NCI-H187 treated with DMSO at 0.1 percent for 48 hours (cell line): Measurements from ENCODE around the gene GJD3.

Experiments used
- DNase-seq: peaks from one replicate; lab custom pipeline; 2025; lab: John Stamatoyannopoulos, UW

GJD3 gene

DNA sequence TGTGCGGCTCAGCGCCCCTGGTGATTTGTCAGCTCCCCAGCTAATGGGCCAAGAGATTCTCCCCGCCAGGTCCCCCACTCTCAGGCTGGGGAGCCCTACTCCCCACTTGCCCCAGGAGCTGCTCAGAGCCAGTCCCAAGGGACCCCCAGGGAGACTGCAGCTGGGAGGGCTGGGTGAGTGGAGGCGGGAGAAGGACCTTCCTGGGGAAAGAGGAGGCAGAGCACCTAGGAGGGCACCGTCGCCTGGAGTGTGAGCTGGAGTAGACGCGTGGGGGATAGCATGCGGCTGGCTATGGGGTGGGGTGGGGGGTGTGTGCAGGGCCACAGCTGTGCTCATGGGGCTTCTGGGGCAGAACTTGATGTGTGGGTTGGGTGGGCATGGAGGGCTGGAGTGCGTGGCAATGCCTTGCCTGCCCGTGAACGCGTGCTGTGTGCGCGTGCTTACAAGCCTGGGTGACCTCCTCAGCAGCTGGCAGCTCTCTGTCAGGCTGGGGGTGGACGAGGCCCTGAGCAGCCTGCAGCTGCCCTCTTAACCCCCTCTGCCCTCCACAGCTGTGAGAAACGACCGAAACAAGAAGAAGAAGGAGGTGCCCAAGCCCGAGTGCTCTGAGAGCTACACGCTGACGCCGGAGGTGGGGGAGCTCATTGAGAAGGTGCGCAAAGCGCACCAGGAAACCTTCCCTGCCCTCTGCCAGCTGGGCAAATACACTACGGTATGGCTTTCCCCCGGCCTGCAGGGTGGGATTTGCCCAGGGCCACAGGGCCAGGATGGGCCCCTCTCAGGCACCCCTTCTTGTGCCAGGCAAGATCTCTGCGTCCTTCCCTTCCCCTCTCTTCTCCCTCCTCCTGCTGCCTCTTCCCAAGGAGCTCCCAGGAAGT is 12.9 kb downstream of the GJD3 start:
- no peak for DNase-seq

DNA sequence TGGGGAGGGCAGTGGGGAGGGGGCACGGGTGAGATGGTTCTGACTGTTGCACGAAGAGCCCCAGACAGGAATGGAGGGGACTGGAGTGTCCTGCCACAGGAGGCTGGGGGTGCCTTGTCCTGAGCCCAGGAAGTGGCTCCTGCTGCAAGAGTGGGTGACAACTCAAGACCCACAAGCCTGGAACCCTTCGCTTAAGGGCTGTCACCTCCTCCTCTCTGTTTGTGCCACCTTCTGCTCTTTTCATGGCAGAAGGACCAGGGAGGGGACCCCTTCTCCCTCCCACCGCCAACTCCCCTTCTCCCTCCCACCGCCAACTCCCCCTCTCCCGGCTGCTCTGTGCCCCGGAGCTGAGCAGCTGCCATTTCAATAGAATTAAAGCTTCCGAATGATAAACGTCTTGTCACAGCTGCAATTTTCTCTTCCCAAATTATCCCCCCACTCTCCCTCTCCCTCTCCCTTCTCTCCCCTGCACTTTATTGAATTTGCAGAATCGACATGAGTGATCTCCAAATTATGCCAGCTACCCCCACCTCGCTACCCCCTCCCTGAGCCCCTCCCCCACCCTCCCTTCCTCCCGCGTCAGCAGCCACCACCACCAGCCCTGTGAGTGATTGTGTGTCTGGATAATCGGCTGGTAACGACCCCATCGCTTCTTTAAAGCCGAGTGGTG is 13.7 kb downstream of the GJD3 start:
- no peak for DNase-seq

DNA sequence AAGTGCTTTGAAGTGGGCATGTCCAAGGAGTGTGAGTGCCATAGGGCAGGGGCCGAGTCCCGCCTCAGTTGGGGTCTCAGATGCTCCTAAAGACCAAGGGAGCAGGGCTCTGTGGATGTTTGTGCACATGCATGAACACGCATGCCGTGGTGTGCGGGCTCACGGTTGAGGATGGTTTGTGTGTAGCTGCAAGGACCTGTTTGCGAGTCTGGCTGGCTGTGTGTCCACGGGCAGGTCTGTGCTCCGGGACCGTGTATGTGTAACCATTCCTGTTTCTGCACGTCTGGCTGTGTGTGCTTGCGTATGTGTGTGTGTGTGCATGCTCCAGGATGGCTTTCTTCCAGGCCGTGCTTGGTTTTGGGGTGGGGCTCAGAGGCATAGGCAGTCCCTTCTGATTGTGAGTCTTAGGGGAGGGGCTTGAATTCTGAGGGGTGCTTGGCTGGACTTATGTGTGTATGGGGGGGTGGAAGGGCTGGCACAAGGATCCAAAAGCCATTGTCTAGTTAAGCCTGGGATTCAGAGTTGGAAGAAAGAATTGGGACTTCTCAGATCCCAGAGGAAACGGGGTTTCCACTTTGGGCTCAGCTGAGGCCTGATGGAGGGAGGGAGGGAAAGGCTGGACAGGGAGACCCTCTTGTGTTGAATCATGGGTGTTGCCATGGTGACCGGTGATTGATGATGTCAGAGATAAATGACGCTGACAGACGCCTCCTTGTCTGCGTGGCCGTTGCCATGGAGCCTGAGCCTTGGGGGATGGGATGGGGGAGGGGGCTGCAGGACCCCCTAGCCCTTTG is 14.4 kb downstream of the GJD3 start:
- DNase-seq = no peak

DNA sequence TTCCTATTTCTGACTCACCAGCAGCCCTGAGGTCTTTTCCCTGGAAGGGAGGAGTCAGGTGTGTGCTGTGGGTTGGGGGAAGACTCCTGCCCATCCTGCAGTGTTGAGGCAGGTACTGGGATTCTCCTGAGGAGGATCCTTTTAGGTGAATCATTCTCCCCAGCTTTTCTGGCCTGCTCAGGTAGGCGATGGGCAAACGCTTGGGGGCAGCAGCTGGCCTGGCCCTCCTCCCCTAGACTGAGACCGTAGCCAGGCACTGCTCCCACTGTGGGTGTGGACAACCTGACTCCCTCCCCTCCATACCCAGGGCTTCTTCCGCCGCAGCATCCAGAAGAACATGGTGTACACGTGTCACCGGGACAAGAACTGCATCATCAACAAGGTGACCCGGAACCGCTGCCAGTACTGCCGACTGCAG is 15.1 kb downstream of the GJD3 start:
- no peak for DNase-seq

DNA sequence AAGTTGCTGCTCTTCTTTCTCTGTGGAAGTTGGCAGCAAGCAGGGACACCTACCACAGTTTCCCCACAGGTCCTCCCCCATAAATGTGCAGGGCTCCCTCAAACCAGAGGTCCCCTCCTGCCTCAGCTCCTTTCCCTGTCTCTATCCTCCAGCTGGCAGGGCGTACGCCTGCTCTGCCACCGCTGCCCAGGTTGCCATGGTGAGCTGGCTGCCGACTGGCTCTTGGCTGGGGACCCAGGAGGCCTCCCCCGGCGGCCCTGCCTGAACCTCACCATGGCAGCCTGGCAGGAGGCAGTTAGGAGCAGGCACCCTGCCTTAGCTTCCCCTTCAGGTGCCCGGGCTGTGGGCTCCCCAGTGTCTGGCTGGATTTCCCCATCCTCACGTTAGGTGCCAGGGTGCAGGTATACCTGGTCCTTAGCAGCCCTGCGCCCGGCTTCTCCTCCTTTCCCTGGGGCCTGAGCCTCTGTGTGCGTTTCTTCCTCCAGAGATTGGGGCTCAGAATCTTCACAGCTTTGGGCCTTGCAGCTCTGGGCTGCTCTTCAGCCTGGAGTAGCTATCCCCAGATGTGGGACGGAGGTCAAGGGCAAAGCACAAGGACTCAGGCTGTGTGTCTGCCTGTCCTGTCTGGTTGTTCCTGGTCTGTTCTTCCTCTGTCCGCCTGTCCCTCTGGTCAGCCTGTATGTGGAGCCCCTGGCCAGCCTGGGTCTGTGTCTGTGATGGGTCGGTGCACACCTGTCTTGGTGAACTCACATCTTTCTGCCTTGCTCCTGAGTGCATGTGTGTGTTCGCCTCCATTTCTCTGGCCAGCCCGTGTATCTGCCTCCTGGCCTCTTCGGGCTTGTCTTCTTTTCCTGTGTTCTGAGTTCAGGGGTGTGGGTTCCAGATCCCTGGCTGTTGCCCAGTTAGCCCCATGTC is 15.7 kb downstream of the GJD3 start:
- no peak for DNase-seq

DNA sequence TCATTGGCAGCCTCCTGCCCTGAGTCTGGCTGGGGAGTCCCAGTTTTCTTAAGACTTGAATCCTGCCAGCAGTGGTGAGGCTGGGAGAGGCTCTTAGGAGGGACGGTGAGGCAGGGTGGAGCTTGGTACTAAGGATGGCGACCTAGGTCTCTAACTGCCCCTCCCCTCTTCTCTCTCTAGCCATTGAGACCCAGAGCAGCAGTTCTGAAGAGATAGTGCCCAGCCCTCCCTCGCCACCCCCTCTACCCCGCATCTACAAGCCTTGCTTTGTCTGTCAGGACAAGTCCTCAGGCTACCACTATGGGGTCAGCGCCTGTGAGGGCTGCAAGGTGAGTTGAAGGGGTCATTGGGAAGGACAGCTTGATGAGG is 16.4 kb downstream of the GJD3 start:
- no peak for DNase-seq

DNA sequence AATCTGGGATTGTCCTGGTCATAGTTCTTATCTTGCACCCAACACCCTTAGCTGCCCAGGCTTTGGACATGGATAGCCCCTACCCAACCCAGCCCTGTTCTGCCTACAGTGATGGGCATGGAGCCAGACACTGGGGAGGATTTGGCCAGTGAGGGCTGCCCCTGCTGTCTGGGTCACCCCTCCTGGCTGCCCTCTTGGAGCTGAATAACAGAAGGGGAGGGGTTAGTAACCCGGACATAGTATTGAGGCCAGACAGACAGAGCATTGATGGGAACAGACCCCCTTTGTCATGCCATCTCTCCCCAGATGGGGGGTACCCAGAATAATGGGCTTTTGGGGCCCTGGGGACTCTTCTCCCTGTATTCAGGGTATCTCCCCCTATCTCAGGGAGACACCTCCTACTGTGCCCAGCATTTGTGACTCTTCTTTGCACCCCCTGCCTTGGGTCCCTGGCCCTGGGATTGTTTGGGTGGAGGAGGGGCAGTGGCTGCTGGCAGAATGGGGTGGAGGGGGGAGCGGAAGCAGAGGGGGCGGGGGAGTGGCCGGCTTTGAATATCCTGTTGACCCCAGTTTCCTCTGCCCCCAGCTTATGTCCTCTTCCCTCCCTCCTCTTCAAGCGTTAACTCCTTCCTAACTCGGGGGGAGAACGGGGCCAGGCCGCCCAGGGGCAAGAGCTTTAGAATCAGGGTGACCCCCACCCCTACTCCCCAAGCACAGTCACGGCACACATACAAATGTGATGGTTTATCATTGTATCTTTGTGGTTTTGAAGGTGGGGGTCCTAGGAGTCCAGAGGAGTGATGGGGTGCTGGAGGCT is 17.0 kb downstream of the GJD3 start:
- no peak for DNase-seq

DNA sequence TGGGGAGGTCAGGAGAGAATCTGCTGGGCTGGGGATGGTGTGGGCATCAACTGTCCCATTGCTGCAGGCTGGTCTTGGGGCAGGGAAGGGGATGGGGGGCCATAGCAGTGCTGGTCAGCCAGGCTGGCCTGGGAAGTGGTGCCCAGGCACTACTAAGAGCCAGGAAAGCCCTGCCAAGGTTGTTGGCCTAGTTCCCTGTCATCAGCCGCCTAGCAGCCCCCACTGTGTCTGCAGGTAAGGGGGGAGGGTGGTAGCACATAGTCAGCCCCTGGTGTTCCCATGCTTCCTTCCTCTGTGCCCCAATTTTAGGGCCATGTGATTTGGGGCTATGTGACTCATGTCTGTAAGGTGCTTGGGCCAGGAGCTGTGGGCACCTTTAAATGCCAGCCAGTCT is 17.8 kb downstream of the GJD3 start:
- DNase-seq = no peak

DNA sequence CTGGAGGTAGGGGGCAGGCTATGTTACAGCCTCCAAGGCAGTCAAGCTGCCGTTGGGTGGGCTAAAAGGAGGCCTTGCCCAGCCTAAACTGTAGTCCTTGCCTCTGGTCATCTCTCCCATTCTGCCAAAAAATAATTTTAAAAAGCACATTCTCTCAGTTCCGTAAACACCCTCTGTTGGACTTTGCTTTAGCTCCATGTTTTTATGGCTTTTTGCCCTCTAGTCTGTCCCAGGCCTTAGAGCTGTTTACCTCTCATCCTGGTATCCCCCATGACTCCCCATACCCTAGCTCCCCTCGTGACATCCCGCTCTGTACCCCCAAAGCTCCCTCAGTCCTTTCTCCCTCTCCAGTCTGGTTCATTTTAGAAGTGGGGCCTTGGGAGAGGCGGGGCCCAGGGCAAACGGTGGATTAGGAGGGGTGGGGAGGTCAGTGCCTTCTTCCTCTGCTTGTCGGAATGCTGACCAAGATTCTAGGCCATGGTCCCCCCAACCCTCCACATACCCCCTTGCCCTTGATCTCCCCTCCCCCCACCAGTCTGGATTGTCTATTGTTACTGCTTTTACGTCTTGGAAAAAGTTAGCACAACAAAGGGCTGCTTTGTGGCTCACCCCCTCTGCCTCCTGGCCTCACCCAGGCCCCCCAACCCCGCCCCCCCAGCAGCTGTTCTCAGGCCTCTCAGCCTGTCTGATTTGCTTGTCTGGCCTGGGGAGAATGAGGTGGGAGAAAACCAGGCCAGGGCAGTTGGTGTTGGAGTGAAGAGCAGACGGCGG is 18.4 kb downstream of the GJD3 start:
- DNase-seq = no peak

DNA sequence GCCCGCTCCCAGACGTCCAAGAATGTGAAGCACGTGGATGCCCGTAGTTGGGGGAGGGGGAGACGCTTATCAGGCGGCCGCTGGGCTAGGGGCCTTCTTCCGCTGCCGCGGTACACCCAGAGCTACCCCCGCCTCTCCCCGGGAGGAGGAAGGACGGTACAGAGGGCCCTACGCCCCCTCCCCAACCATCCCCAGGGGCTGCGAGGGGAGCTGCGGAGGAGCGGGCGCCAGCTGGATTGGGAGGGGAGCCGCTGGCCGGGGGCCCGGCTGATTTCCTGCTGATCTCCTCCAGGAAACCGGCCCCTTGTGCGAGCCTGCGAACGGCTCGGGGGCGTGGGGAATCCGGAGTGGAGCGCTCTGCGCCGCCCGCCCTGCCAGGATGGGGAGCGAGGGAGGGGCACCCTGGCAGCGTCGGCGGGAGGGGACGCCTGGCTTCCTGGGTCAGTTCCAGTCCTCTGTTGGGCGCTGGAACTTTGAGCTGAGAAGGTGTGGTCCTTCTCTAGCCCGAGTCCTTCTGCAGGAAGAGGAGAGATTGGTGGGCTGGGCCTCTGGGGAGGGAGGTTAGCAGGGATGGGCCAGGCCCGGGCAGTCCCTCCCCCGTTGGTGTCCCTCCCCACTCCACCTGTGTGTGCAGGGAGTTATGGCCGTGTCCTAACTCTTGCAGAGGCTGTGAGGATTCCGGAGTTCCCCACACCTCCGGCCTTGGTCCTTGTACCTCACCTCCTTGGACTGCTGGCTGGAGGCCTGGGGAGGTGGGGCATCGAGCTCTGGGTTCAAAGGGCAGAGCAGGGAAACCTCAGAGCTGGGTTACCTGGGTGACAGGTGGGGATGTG is 19.2 kb downstream of the GJD3 start:
- no peak for DNase-seq

DNA sequence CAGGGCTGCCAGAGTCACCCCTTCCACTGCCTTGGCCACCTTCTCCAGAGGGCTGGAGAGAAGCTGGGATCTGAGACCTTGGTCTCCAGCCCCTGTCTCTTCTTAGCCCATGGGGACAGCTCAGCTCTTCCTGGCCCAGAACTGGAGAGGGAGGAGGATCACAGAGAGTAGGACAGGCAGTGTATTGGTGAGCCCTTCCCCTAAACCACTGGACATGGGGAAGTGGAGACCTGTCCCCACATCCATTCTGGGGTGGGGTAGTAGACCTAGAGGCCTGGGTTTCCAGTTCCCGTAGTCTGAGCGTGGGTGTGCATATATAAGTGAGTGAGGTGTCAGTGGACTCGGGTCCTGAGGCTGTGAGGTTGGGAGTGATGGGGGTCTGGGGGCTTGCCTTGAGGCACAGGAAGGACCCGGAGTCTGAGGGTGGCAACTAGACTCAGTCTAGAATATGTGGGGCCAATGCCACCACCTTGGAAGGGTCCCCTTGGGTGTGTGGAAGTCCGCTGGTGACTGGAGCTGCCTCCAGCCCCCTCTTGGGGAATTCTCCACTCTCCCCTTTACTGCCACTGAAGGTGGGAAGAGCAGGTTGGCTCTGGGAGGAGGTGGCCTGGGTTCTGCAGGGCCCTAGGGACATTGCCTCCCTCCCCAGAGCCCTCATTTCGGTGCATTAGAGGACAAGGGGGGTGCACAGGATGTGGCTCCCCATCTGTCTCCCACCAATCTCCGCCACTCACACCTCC is 19.9 kb downstream of the GJD3 start:
- no peak for DNase-seq

DNA sequence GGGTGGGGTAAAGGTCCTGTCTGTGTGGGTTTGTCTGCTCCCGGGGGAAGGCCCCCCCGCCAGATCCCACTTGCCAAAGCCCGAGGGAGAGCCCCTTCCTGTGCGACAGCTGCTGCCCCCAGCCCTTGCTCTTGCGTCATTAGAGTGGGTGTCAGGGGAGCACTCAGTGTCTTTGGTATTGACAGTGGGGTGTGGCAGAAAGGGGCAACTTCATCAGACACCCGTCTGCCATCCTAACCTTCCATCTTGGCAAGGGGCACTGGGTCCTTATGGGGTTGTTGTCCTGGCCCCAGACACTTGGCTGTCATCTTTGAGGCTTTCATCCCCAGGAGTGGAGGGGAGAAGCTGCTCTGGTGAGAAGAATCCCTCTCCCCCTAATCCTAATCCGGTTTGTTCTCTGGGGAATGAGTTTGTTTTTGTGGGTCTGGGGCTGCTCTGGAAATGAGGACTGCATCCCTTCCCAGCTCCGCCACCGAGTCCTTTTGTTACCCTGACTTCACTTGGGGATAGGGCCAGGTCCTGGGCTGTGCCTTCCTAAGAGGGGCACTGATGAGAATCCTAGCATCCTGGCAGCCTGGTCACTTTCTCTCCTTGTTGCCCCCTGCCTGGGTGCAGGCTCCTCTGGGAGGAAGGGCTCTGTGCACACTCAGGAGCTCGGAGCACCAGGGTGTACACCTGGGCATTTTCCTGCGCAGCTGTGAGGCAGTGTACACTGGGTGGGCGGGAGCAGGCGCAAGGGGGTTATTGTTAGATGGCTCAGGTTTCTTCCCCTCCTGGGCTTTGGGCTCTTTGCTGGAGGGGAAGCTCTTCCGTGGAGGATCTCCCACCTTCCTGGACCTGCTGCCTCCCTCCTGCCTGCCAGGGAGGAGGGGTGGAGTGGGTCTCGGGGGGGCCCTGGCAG is 21.1 kb downstream of the GJD3 start:
- no peak for DNase-seq

DNA sequence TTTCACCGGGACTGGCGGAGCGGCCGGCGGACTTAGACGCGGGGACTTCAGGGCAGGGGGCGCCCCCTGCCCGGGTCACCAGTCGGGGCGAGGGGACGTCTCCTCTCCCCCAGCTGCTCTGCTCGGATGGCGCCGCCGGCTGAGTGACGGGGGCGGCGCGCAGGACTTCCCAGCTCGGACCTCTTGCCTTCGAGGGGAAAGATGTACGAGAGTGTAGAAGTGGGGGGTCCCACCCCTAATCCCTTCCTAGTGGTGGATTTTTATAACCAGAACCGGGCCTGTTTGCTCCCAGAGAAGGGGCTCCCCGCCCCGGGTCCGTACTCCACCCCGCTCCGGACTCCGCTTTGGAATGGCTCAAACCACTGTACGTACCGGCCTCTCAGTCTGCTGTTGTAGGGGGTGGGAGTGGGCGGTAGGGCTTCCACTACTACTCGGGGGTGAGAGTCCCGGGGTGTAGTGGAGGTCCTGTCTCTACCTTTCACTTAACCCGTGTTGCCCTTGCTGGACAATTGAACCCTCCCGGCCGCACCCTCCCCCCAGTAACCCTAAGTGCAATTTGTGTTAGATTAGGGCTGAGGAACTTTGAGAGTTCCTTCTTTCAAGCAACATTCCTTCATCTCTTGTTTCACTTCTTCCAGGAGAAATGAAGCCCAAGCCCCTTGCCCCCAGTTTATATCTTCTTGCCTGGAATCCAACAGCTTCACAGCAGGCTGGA is 21.9 kb downstream of the GJD3 start:
- DNase-seq = no peak

DNA sequence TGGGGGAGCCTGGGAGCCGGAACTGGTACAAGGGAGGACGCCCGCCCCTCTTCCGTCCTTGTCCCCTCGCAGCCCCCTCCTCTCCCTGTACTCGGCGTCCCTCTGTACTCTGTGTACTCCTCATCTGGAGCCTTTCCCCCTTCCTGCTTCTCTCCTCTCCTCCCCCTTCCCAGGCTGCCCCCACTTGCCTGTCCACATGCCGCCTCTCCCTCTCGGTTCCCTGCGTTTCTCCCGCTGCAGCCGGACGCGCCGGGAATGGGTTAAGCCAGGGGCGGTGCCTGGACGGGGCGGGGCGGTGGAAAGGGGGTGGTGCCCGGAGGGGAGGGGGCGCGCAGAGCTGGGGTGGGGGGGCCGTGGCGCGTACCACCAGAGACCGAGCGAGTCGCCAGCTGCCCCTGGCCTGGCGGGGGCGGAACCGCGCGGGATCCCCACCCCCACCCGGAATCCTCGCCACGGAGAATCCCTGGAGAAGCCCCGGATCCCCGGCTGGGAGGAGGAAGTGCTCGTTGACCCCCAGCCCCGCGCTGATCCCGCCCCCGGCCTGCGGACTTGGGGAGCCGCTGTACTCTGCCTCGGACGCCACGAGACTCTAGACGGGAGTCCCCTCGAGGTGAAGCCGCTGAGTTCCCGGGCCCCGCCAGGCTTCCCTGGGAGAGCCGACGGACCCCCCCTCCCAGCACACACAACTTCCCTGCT is 22.6 kb downstream of the GJD3 start:
- DNase-seq = no peak

DNA sequence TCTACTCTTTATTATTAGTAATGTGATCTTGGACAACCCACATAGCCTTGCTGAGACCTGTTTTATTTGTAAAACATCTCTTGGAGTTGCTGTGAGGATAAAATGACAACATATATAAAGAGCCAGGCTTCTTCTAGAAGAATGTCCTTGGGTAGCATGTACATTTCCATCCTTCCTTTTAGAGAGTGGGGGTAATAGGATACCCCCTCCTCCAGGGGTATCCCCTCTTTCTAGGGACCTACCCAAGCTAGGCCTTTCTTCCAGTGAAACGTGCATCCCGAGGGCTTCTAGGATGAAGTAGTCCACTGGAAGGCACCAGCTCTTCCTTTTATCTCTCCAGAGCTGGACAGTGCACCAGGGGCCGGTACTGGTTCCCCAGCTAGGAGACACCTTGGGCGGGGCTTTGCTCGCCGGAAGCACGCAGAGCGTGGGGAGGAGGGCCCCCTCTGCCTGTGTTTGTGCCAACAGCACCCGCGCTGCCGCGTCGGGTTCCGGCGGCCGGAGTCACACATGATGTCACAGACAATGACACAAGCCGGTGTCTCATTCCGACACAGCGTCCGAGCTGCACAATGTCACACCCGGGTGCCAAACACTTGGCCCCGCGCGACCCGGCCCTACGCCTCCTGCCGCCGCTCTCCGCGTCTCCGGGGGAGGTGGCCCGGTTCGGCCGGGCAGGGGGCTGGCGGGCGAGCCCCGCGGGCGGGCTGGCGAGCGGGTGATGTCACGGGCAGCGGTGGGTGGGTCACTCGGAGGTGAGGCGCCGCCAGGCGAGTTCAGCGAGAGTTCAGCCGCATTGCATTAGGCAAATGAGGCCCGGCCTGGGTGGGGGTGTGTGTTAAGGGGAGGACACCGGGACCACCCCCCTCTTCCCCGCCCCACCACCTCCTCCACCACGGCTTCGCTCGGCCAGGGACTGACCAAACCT is 23.4 kb downstream of the GJD3 start:
- DNase-seq = no peak
